DND-41 (cell line): ENCODE data around the gene HNRNPH2.

Experiments used
- EZH2 ChIP-seq: IDR thresholded peaks from 3 replicates; pipeline ENCODE4 v1.6.1; 2012; ENCODE audit warnings: borderline replicate concordance, low read depth, mild to moderate bottlenecking, moderate library complexity, low read length, inconsistent platforms; ENCODE audit not compliant: severe bottlenecking
- TF ChIP-seq, protein P1 (sequence below): IDR thresholded peaks from 2 replicates; pipeline ENCODE4 v1.5.1; 2012; ENCODE audit warnings: borderline replicate concordance, low read length, moderate library complexity, mild to moderate bottlenecking; ENCODE audit not compliant: poor library complexity, severe bottlenecking; ENCODE audit errors: extremely low read depth

DNA sequence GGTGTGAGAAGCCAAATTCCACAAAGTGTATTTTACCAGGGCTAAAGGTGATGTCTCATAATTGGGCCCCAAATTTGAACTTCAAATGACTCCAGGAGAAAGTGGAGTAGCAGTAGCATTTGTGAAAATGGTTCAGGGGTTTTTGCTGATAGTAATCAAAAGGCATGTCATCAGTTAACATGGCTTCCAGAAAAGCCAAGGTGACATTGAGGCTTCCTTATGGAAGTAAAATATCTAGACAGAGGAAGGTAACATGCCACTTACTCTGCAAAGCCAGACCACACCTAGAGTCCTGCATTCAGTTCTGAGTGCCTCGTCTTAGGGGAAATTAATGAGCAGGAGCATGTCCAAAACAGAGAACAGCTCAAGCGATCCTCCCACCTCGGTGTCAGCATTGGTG is 19.4 kb upstream of the HNRNPH2 start:
- no peak for TF ChIP-seq EZH2
- TF ChIP-seq, protein P1, sequence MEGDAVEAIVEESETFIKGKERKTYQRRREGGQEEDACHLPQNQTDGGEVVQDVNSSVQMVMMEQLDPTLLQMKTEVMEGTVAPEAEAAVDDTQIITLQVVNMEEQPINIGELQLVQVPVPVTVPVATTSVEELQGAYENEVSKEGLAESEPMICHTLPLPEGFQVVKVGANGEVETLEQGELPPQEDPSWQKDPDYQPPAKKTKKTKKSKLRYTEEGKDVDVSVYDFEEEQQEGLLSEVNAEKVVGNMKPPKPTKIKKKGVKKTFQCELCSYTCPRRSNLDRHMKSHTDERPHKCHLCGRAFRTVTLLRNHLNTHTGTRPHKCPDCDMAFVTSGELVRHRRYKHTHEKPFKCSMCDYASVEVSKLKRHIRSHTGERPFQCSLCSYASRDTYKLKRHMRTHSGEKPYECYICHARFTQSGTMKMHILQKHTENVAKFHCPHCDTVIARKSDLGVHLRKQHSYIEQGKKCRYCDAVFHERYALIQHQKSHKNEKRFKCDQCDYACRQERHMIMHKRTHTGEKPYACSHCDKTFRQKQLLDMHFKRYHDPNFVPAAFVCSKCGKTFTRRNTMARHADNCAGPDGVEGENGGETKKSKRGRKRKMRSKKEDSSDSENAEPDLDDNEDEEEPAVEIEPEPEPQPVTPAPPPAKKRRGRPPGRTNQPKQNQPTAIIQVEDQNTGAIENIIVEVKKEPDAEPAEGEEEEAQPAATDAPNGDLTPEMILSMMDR: no peak
